Measurements from ENCODE around the gene SLC27A3. TPM values are rescaled to one million over a fixed set of nuclear protein-coding genes. Genes with fewer than 3 reads are reported as not detected.
A peak's percentile ranks its signal among the peaks of the same experiment; 100 is the strongest.

SLC27A3 gene, protein sequence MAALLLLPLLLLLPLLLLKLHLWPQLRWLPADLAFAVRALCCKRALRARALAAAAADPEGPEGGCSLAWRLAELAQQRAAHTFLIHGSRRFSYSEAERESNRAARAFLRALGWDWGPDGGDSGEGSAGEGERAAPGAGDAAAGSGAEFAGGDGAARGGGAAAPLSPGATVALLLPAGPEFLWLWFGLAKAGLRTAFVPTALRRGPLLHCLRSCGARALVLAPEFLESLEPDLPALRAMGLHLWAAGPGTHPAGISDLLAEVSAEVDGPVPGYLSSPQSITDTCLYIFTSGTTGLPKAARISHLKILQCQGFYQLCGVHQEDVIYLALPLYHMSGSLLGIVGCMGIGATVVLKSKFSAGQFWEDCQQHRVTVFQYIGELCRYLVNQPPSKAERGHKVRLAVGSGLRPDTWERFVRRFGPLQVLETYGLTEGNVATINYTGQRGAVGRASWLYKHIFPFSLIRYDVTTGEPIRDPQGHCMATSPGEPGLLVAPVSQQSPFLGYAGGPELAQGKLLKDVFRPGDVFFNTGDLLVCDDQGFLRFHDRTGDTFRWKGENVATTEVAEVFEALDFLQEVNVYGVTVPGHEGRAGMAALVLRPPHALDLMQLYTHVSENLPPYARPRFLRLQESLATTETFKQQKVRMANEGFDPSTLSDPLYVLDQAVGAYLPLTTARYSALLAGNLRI
- 9.4 and 13.8 TPM in 2 replicates for total RNA-seq

DNA sequence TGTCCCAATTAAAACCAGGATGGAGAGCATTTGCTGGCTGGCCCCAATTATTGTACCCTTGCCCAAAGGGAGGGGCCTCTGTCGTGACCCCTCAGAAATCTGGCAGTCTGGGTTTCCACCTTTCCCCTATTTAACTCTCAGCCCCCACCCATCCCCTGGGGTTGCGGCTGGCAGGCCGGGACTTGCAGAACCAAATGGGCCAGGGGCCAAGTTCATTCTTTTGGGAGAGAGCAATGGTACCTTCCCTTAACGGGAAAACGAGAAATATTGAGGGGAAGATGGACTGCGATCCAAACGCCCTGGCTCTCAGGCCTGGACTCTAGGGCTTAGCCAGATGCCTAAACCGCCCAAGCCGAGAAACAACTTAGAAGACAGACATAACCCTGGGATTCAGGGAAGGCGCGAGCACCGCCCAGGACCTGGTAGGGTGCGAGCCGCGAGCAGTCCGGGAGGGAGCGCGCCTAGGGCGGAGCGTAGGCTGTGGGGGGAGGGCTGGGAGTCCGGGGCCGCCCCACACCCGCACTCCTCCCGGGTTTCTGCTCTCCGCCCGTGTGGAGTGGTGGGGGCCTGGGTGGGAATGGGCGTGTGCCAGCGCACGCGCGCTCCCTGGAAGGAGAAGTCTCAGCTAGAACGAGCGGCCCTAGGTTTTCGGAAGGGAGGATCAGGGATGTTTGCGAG lies at the start of gene SLC27A3:
Gene SLC27A3 (plus strand): TSS at position 628 of the 678 bp plus-strand sequence. CDS start 91 bp downstream, outside the sequence.
- no peaks in the 10 kb centered on the region for H4K20me1 ChIP-seq (ENCODE audit: insufficient read depth, low read length)
- peak within 1 kb of the TSS; percentile 81 for H2AFZ ChIP-seq (ENCODE audit: low read length)
- H3K79me2 ChIP-seq (ENCODE audit: insufficient read depth, low read length), result no peaks in the 10 kb centered on the region
- peak within 1 kb of the TSS; percentile 93 for H3K4me2 ChIP-seq (ENCODE audit: insufficient read depth, low read length)
- H3K27me3 ChIP-seq (ENCODE audit: insufficient read depth, low read length), result no peaks in the 10 kb centered on the region
- peaks cover 23% of the 10 kb centered on the region for H3K4me1 ChIP-seq (ENCODE audit: insufficient read depth, low read length)
- no peaks in the 10 kb centered on the region for H3K9me3 ChIP-seq (ENCODE audit: low read depth, low read length)
- no peak within 1 kb of the TSS for H3K27ac ChIP-seq (ENCODE audit: low read depth, low read length)
- TF ChIP-seq, protein P1, sequence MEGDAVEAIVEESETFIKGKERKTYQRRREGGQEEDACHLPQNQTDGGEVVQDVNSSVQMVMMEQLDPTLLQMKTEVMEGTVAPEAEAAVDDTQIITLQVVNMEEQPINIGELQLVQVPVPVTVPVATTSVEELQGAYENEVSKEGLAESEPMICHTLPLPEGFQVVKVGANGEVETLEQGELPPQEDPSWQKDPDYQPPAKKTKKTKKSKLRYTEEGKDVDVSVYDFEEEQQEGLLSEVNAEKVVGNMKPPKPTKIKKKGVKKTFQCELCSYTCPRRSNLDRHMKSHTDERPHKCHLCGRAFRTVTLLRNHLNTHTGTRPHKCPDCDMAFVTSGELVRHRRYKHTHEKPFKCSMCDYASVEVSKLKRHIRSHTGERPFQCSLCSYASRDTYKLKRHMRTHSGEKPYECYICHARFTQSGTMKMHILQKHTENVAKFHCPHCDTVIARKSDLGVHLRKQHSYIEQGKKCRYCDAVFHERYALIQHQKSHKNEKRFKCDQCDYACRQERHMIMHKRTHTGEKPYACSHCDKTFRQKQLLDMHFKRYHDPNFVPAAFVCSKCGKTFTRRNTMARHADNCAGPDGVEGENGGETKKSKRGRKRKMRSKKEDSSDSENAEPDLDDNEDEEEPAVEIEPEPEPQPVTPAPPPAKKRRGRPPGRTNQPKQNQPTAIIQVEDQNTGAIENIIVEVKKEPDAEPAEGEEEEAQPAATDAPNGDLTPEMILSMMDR (IDR thresholded peaks at IDR 0.05; ENCODE audit: extremely low read depth, low read depth, low read length), result no peak
- peak; percentile 95 for DNase-seq (ENCODE audit: insufficient read length, low spot score, missing footprints)
- peak within 1 kb of the TSS; percentile 77 for H3K4me3 ChIP-seq (ENCODE audit: insufficient read depth, low read length)
- peaks cover 25% of the 10 kb centered on the region for H3K36me3 ChIP-seq (ENCODE audit: insufficient read depth, low read length)

DNA sequence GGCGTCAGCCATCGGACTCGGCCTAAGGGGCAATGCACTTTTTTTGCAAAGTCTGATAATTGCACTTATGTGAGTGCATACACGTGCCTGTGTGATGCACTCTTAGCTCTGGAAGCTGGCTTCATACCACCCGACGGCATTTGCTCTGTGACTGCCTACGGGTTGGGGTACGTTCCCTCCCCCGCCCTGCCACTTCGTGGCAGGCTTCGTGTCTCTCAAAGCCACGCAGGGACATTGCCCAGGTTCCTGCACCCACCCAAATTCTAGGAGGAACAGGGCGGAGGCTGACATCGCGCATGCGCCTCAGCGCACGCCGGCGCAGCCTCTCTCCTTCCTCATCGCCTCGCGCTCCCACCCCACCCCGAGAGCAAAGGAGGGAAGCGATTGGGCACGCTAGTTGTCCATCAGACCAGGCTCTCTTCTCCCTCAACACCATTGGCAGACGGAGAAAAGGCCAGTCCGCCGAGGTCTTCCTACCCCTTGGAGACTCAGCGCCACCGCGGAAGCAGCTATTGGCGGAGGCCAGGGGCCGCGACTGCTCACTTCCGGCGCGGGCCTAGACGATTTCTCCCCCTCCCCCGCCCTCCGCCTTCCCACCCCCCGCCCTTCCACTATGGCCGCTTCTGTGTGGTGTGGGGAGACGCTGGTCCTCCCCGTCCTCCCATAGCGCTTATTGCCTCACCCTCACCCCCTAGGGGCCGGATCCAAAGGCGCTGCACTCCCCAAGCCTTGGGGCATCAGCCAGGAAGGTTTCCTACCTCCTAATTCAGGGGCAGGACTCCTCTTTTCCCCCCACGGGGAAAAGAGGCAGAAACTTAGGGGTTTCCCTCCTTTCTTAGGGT lies 47.5 kb upstream of the SLC27A3 start, which contains the start of gene INTS3:
Gene INTS3 (plus strand): TSS at position 588 of the 842 bp plus-strand sequence. CDS start 585 bp downstream, outside the sequence.
- TF ChIP-seq, protein P1 (IDR thresholded peaks at IDR 0.05; ENCODE audit: extremely low read depth, low read depth, low read length), result no peak
- H3K4me2 ChIP-seq (ENCODE audit: insufficient read depth, low read length), result peak within 1 kb of the TSS; percentile 99
- H2AFZ ChIP-seq (ENCODE audit: low read length), result peak within 1 kb of the TSS; percentile 99
- H3K9me3 ChIP-seq (ENCODE audit: low read depth, low read length), result no peaks in the 10 kb centered on the region
- peak; percentile 99 for DNase-seq (ENCODE audit: insufficient read length, low spot score, missing footprints)
- peaks cover 13% of the 10 kb centered on the region for H3K4me1 ChIP-seq (ENCODE audit: insufficient read depth, low read length)
- peak within 1 kb of the TSS; percentile 87 for H3K4me3 ChIP-seq (ENCODE audit: insufficient read depth, low read length)
- H3K27me3 ChIP-seq (ENCODE audit: insufficient read depth, low read length), result no peaks in the 10 kb centered on the region
- peaks cover 19% of the 10 kb centered on the region for H3K79me2 ChIP-seq (ENCODE audit: insufficient read depth, low read length)
- no peaks in the 10 kb centered on the region for H4K20me1 ChIP-seq (ENCODE audit: insufficient read depth, low read length)
- H3K36me3 ChIP-seq (ENCODE audit: insufficient read depth, low read length), result peaks cover 2% of the 10 kb centered on the region
- H3K27ac ChIP-seq (ENCODE audit: low read depth, low read length), result peak within 1 kb of the TSS; percentile 91

DNA sequence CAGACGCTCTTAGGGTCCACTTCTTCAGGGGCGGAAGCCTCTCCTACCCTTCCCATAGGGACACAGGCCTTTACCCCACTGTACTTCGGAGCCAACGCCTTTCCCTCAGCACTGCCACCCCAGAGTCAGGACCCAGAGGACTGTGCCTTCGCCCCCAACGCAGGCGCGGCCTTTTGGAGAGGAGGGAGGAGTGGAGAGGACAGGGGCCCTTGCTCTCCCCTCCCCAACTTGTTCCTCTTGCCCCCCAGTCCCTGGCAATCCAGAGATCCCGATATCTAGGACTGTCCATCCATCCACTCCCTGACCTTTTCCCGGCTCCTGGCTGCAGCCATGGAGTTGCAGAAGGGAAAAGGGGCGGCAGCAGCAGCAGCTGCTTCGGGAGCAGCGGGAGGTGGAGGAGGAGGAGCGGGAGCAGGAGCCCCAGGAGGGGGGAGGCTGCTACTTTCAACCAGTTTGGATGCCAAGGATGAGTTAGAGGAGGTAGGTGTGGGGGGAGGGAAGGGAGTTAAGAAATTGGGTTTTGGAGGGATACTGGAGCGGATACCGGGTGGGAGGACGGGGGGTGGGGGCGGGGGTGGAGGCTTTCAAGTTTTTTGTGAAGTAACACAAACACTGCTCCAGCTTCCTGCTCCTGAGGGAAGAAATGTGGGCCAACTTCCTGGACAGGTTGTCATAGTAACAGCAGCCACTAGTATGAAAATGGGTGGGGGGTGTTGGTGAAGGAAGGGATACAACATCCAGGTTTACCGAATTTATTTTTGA lies 46.7 kb upstream of the SLC27A3 start:
- Histone ChIP-seq H3K27me3 (ENCODE audit: insufficient read depth, low read length) (no peaks in the 10 kb centered on the region), H3K4me3 (ENCODE audit: insufficient read depth, low read length) (peak overlapping the region; percentile 87), H2AFZ (ENCODE audit: low read length) (peak overlapping the region; percentile 67), H3K27ac (ENCODE audit: low read depth, low read length) (peak overlapping the region; percentile 91), H3K79me2 (ENCODE audit: insufficient read depth, low read length) (peaks cover 20% of the 10 kb centered on the region), H3K4me1 (ENCODE audit: insufficient read depth, low read length) (peaks cover 13% of the 10 kb centered on the region), H3K36me3 (ENCODE audit: insufficient read depth, low read length) (peaks cover 2% of the 10 kb centered on the region), H3K9me3 (ENCODE audit: low read depth, low read length) (no peaks in the 10 kb centered on the region), H3K4me2 (ENCODE audit: insufficient read depth, low read length) (peak overlapping the region; percentile 96), H4K20me1 (ENCODE audit: insufficient read depth, low read length) (no peaks in the 10 kb centered on the region)
- TF ChIP-seq, protein P1 (IDR thresholded peaks at IDR 0.05; ENCODE audit: extremely low read depth, low read depth, low read length), result no peak
- DNase-seq (ENCODE audit: insufficient read length, low spot score, missing footprints), result peak; percentile 69

All from osteoblast (primary cell).